Measurements from ENCODE around the gene ZNF326.
"Not testable (repeated sequence)": the region's sequence is repeated elsewhere in the genome, so short reads cannot be mapped to it uniquely, and the experiment has no call there.

Gene ZNF326

DNA sequence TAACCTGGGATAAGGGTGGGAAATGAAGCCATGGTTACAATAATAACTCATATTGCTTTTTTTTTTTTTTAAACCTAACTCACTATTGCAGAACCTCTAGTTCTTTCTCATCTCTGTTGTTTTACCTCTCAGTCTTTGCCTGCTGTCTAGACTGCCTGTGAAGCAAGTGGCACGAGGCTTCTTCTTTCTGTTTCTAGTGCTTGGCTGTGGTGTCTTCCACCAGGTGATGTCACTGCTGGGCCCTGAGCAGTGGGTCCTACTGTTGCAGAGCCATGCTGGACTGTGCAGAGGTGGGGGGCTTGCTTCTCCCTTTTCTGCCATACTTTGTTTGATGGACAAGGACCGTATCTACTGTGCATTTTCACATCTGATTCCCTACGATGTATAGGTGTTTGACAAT lies 51.7 kb downstream of the ZNF326 start:
- H3K4me1 Mint-ChIP-seq = peaks cover 13% of the 10 kb centered on the region
- peak overlapping the region; percentile 55 for H3K27ac Mint-ChIP-seq
- TF ChIP-seq, protein P1, sequence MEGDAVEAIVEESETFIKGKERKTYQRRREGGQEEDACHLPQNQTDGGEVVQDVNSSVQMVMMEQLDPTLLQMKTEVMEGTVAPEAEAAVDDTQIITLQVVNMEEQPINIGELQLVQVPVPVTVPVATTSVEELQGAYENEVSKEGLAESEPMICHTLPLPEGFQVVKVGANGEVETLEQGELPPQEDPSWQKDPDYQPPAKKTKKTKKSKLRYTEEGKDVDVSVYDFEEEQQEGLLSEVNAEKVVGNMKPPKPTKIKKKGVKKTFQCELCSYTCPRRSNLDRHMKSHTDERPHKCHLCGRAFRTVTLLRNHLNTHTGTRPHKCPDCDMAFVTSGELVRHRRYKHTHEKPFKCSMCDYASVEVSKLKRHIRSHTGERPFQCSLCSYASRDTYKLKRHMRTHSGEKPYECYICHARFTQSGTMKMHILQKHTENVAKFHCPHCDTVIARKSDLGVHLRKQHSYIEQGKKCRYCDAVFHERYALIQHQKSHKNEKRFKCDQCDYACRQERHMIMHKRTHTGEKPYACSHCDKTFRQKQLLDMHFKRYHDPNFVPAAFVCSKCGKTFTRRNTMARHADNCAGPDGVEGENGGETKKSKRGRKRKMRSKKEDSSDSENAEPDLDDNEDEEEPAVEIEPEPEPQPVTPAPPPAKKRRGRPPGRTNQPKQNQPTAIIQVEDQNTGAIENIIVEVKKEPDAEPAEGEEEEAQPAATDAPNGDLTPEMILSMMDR (IDR thresholded peaks at IDR 0.05) = no peak
- H3K27me3 Mint-ChIP-seq (ENCODE audit: low read depth, poor library complexity) = no peaks in the 10 kb centered on the region
- no peak overlapping the region for H3K4me3 Mint-ChIP-seq
- no peak for DNase-seq
- no peaks in the 10 kb centered on the region for H3K9me3 Mint-ChIP-seq
- no peaks in the 10 kb centered on the region for H3K36me3 Mint-ChIP-seq (ENCODE audit: low read depth)

DNA sequence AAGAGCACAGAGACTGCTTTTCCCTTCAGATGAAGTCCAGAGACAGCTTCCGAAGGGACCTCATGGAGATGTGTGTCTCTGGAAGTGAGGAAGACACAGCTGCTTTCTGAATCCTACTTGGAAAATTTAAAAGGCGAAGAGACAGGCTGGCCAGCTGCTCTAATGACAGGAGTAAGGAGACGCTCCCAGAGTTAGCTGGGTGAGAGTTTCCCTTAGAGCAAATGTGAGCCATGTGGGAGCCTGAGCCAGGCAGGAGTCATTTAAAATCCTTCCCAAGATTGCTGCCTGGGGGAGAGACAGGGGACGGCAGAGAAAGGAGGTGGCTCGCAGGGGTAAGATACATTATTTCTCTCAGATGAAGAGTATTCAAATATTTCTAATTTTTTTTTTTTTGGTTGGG lies 53.1 kb downstream of the ZNF326 start:
- TF ChIP-seq, protein P1 (IDR thresholded peaks at IDR 0.05) = no peak
- Mint-ChIP-seq H3K9me3 (no peaks in the 10 kb centered on the region), H3K4me1 (peaks cover 16% of the 10 kb centered on the region), H3K4me3 (no peak overlapping the region), H3K27me3 (ENCODE audit: low read depth, poor library complexity) (no peaks in the 10 kb centered on the region), H3K36me3 (ENCODE audit: low read depth) (no peaks in the 10 kb centered on the region), H3K27ac (peak overlapping the region; percentile 52)
- peak; percentile 5 for DNase-seq

DNA sequence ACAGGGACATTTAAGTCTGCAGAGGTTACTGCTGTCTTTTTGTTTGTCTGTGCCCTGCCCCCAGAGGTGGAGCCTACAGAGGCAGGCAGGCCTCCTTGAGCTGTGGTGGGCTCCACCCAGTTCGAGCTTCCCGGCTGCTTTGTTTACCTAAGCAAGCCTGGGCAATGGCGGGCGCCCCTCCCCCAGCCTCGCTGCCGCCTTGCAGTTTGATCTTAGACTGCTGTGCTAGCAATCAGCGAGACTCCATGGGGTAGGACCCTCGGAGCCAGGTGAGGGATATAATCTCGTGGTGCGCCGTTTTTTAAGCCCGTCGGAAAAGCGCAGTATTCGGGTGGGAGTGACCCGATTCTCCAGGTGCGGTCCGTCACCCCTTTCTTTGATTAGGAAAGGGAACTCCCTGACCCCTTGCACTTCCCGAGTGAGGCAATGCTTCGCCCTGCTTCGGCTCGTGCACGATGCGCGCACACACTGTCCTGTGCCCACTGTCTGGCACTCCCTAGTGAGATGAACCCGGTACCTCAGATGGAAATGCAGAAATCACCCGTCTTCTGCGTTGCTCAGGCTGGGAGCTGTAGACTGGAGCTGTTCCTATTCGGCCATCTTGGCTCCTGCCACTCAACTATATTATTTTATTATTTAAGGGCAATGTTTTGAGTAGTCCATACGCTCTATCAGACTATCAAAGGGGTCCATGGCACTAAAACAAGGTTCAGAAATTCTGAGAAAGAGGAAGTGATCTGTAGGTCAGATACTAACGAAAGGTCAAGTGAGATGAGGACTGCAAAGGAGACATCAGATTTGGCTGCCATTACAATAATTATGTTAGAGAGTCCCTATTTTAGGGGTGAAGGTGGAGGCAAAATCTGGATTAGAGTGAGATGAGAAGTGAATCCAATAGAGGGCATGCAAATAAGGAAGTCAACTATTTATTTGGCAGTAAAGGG lies 68.1 kb downstream of the ZNF326 start:
- not testable (repeated sequence) for DNase-seq; H3K27me3 Mint-ChIP-seq (ENCODE audit: low read depth, poor library complexity); H3K27ac Mint-ChIP-seq; H3K4me3 Mint-ChIP-seq
- Mint-ChIP-seq H3K4me1 (peaks cover 17% of the 10 kb centered on the region), H3K9me3 (peaks cover 25% of the 10 kb centered on the region), H3K36me3 (ENCODE audit: low read depth) (peaks cover 12% of the 10 kb centered on the region)

DNA sequence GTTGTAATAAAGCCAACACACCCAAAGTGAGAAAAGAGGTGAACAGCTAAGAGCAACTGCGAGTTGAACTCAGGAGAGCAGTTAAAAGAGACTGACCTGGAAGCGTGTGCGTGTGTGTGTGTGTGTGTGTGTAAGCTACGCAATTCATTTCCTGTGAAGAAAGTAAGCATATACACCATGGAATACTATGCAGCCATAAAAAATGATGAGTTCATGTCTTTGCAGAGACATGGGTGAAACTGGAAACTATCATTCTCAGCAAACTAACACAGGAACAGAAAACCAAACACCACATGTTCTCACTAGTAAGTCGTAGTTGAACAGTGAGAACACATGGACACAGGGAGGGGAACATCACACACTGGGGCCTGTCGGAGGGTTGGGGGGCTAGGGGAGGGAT lies 69.2 kb downstream of the ZNF326 start:
- peaks cover 17% of the 10 kb centered on the region for H3K4me1 Mint-ChIP-seq
- H3K27me3 Mint-ChIP-seq (ENCODE audit: low read depth, poor library complexity); H3K27ac Mint-ChIP-seq; H3K4me3 Mint-ChIP-seq; DNase-seq: not testable (repeated sequence)
- peaks cover 12% of the 10 kb centered on the region for H3K36me3 Mint-ChIP-seq (ENCODE audit: low read depth)
- H3K9me3 Mint-ChIP-seq = peaks cover 18% of the 10 kb centered on the region

DNA sequence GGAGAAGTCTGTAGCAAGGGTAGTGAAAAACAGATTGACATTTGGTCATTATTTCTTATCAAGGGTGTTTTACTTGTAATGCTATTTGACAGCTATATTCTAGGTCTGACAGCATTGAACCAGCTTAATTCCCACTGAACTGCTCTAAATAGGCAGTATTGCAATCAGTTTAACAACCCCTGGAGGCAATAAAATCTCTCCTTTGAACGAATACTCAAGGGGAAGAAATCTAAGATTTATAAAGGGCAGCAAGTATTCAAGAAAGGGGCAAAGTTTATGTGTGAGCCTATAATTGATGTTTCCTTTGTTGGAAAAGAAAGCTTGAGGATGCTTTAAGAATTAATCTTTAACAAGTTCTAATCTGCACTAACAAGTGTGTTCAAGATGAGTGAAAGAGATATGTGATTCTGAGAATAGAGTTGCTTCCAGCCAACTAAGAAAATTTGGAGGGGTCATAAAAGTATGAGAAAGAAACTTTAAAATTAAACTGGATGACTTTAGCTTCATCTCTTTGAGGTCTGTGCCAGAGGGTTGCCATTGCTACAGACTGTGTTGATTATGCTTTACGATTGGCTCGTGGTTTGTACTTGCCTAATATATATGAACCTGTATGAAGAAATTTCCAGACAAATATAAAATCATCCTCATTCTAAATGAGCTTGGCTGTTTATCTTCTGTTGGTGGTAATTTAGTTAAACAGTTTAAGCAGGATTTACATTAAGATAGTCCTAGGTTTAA lies 72.5 kb downstream of the ZNF326 start:
- Mint-ChIP-seq H3K4me3 (no peak overlapping the region), H3K36me3 (ENCODE audit: low read depth) (peaks cover 12% of the 10 kb centered on the region), H3K4me1 (peaks cover 17% of the 10 kb centered on the region), H3K27ac (no peak overlapping the region), H3K9me3 (peaks cover 15% of the 10 kb centered on the region), H3K27me3 (ENCODE audit: low read depth, poor library complexity) (peaks cover 7% of the 10 kb centered on the region)
- no peak for DNase-seq
- TF ChIP-seq, protein P1 (IDR thresholded peaks at IDR 0.05) = no peak

DNA sequence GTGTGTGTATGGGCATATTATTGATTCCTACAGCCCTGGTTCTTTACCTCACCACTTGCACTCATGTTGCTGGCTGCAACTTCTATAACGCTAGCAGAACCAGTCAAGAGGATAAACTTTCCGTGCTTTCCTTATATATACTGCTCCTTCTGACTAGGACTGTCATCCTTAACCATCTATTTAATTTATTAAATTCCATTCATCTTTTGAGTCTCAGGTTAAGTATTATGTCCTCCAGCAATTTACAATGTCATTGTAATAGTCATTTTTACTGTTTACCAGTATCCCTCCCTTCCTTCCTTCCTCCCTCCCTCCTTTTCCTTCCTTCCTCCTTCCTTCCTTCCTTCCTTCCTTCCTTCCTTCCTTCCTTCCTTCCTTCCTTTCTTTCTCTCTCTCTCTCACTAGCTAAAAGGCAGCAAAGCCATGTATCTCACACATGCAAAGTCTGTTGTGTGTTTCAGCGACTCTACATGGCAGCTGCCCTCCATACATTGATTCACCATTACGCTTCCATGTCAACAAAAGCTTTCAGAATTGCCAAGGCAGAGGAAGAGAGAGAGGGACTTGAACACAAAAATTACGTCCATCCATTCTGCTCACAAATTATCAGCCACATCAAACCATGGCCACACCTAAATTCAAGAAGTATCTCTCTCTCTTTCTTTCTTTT lies 73.8 kb downstream of the ZNF326 start:
- TF ChIP-seq, protein P1 (IDR thresholded peaks at IDR 0.05) = no peak
- Mint-ChIP-seq H3K4me1 (peaks cover 10% of the 10 kb centered on the region), H3K4me3 (no peak overlapping the region), H3K27ac (no peak overlapping the region), H3K9me3 (peaks cover 5% of the 10 kb centered on the region), H3K36me3 (ENCODE audit: low read depth) (peaks cover 3% of the 10 kb centered on the region), H3K27me3 (ENCODE audit: low read depth, poor library complexity) (peaks cover 7% of the 10 kb centered on the region)
- no peak for DNase-seq

All from nephron progenitor cell (in vitro differentiated cells).